HG02852 (cell line): Measurements from ENCODE around the gene MS4A6E.
"Not testable (repeated sequence)": the region's sequence is repeated elsewhere in the genome, so short reads cannot be mapped to it uniquely, and the experiment has no call there.

Experiments
- ATAC-seq: cut with Tn5 transposase; IDR thresholded peaks from one replicate; pipeline ENCODE4 v1.9.1; 2021; ENCODE audit warnings: mild to moderate bottlenecking, moderate library complexity; ENCODE audit not compliant: unreplicated experiment

The MS4A6E gene

DNA sequence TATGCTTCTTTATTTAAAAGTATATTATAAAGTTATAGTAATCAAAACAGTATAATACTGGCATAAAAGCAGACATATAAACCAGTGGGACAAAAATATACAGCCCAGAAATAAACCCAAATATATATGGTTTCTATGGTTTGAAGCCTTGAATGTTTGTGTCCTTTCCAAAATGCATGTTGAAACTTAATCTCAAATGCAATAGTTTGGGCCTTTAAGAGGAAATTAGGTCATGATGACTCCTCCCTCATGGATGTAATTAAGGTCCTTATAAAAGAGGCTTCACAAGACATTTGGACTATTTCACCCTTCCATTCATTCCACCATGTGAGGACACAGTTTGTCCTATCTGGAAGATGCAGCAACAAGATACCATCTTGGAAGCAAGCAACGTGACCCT lies at the start of gene MS4A6E:
MS4A6E (plus strand) TSS at position 301 of the 400 bp plus-strand sequence. CDS start 7,641 bp downstream, outside the sequence.
- no peak for ATAC-seq

DNA sequence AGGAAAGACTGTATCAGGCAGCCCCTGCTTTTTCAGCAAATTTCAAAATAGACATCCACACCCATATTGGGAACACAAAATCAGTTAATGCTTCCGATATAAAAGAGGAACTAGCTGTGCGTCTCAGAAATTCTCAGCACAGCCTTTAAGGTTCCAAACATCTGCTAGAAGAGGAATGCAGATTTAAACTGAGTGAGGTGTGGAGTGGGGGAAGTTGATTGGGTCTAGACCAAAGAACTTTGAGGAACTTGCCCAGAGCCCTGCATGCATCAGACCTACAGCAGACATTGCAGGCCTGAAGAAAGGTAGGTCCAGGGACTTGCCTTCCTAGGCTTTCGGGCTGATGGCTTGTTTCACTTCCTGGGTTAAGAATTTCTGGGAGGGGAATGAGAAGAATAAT lies 46.6 kb upstream of the MS4A6E start, which contains the start of gene MS4A4A:
MS4A4A (plus strand) TSS at position 255 of the 400 bp plus-strand sequence; CDS start at position 265, 10 bp downstream.
- ATAC-seq = no peak

- ATAC-seq = no peak
Measured at GRCh38 chr11:60281485-60281884, 45.6 kb upstream of the MS4A6E start.

- ATAC-seq = no peak
Measured at GRCh38 chr11:60282286-60282685, 44.8 kb upstream of the MS4A6E start.

GRCh38 chr11:60285411-60286126 lies 41.5 kb upstream of the MS4A6E start:
- not testable (repeated sequence) for ATAC-seq

DNA sequence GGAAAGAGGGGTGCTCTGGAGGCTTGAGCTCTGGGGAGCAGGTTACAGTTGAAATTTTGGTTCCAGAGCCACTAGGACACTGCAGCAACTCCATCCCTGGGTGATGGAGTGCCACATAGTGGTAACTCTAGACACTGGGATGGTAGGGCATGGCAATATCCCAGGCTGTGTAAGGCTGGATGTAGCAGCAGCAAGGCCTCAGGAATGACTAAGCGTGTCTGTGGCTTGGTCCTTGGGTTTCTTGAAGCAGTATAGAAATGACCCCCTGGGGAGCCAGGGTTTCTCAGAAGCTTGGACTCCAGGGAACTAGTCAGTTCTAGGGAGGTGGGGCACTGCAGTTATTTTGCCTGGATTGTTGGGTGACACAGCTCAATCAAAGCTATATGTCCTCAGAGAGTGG lies 38.5 kb upstream of the MS4A6E start:
- ATAC-seq = no peak

DNA sequence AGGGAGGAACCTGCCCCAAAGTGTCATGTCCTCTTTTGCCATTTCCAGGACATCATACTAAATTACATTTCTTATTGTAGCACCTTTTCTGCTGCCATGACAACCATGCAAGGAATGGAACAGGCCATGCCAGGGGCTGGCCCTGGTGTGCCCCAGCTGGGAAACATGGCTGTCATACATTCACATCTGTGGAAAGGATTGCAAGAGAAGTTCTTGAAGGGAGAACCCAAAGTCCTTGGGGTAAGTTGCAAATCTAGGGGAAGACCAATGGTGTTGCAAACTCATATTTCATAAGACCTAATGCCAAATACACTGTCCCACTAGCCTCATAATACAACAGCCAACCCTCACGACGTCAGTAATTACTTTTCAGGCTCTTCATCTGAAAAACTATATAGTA lies 34.9 kb upstream of the MS4A6E start:
- no peak for ATAC-seq

DNA sequence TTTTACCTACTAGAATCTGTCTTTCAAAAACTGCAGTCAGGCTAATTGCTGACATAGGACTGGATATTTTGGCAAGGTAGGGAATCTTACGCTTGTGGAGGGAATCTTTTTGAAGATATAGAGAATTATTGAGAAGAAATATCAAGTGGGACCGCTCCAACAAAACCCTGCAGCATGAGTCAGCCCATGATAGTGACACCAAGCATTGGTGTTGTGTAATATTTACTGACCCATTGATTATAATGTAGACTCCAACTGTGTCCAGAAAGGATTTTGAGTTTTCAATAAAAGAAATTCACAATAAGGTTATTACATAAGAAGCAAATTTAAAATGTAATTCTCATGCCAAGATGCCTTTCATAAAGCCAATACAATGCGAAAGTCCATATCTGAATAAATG lies 25.9 kb upstream of the MS4A6E start:
- ATAC-seq = no peak

DNA sequence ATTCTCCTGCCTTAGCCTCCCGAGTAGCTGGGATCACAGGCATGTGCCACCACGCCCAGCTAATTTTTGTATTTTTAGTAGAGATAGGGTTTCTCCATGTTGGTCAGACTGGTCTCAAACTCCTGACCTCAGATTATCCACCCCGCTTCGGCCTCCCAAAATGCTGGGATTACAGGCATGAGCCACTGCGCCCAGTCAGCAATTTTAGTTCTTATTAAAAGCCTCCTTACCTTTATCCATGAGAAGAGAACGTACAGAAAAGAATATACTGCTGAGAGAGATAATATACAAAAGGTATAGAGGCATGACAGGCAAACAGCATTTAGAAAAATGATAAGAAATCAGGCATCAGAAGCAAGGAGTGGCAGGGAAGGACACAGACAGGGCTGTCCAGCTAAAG lies 25.2 kb upstream of the MS4A6E start:
- not testable (repeated sequence) for ATAC-seq

DNA sequence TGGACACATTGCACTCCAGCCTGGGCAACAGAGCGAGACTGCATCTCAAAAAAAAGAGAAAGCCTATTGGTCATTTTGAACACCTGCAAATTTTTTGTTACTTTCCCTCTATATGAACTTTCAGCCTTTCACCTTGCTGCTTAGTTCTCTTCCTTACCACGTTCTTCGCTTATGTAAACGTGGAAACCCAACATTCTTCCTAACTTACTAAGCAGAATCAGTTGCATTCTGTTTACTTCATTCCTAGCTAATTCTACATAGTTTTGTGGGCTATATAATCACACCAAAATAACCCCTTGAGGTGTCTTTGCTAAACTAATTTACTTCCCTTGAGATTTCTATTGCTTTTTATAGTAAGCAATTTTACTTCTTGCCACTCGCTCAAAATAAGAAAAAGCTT lies 23.4 kb upstream of the MS4A6E start:
- ATAC-seq = no peak

GRCh38 chr11:60305906-60306619 lies 21.0 kb upstream of the MS4A6E start:
- no peak for ATAC-seq

- ATAC-seq = no peak
Measured at GRCh38 chr11:60307507-60308195, 19.4 kb upstream of the MS4A6E start.

- ATAC-seq = peak; percentile 69
Measured at GRCh38 chr11:60310407-60310998, 16.6 kb upstream of the MS4A6E start.

DNA sequence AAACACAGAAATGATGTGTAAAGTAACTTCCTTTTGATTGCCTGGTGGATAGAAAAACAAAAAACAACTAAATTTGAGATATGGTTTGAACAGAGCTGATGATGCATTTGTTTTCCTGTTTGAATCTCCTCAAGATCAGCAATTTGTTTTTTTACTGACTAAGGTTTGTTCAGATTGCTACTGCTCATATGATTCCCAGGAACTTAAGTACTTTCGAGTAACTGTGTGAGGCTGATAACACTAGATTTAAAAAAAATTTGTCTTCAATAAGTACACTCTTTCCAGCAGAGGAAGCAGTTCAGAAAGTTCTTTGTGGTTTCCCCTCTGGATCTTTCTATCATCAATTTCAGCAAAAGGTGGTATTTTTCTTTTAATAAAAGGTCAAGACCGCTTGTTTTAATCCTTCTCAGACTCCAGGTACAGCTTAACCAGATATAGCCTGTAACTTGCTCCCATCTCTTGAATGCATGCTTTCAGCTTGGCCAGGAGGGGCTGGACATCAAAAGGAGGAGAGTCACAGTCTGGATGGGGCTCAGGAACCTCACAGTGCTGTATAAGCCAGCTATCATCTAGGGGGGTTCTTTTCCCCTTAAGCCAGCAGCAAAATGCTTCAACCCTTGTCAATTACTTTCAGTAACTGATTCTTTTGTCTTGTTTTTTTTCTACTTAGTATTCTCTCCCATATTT lies 12.3 kb upstream of the MS4A6E start:
- ATAC-seq = no peak

- no peak for ATAC-seq
Measured at GRCh38 chr11:60315871-60316270, 11.2 kb upstream of the MS4A6E start.

DNA sequence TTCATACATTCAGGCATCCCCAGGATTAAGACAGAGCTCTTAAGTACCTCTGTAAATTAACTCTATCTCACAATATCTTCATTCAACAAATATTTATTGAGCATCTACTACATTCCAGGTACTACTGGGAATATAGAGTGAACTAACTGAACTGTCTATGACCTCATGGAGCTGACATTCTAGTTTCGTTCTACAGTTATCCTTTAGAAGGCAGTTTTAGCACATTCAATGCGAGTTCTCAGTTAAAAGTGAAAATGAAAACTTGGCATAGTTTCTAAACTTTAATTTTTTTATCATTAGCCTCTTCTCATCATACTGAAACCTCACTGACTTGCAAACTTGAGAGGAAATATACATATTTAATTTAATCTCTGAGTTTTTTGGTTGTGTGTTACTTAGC lies 10.7 kb upstream of the MS4A6E start:
- no peak for ATAC-seq

DNA sequence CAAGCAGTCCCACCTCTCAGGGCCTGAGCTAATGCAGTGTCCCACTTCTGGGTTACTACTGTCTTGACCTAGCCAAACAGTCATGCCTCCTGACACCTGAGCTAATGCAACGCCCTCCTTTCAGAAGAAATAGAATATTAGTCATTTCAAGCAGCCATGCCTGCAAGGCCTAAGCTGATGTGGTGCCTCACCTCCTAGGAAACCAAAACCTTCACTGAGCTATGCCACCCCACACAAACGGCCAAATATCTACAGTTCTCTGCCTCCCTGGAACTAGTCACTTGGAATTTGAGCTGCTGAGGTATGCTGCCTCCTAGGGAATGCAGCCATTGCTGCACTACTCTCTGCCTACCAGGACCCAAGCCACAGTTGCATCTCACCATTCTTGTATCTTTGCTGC lies 8.3 kb upstream of the MS4A6E start:
- ATAC-seq = no peak

DNA sequence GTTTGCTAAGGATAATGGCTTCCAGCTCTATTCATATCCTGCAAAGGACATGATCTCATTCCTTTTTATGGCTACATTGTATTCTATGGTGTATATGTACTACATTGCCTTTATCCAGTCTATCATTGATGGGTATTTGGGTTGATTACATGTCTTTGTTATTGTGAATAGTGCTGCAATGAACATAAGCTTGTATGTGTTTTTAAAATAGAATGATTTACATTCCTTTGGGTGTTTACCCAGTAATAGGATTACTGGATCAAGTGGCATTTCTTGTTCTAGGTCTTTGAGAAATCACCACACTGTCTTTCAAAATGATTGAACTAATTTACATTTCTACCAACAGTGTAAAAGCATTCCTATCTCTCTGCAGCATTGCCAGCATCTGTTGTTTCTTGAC lies 6.0 kb upstream of the MS4A6E start:
- ATAC-seq = no peak

GRCh38 chr11:60328460-60328859 lies 1.4 kb downstream of the MS4A6E start:
- ATAC-seq = no peak

GRCh38 chr11:60332846-60333245 lies 5.8 kb downstream of the MS4A6E start:
- ATAC-seq = no peak
